Ishikawa (cell line): ENCODE data around the gene FAM216B.

Source experiments
- CEBPB ChIP-seq: IDR thresholded peaks from 2 replicates; pipeline ENCODE4 v1.6.1; 2012
- CREB1 ChIP-seq: IDR thresholded peaks from 2 replicates; pipeline ENCODE4 v1.6.1; 2012; ENCODE audit warnings: low read depth
- EGR1 ChIP-seq: IDR thresholded peaks from 2 replicates; pipeline ENCODE4 v1.6.1; 2012
- EP300 ChIP-seq: IDR thresholded peaks from 2 replicates; pipeline ENCODE4 v1.6.1; 2012; ENCODE audit warnings: borderline replicate concordance
- FOXM1 ChIP-seq: IDR thresholded peaks from 2 replicates; pipeline ENCODE4 v1.6.1; 2012; ENCODE audit warnings: low read depth, borderline replicate concordance
- MAX ChIP-seq: IDR thresholded peaks from 2 replicates; pipeline ENCODE4 v1.6.1; 2012
- NFIC ChIP-seq: IDR thresholded peaks from 2 replicates; pipeline ENCODE4 v1.6.1; 2012
- RAD21 ChIP-seq: IDR thresholded peaks from 2 replicates; pipeline ENCODE4 v1.6.1; 2012; ENCODE audit warnings: low read depth
- TAF1 ChIP-seq: IDR thresholded peaks from 2 replicates; pipeline ENCODE4 v1.6.1; 2012; ENCODE audit warnings: low read depth, mild to moderate bottlenecking
- TCF12 ChIP-seq: IDR thresholded peaks from 2 replicates; pipeline ENCODE4 v1.6.1; 2012; ENCODE audit warnings: low read depth
- TEAD4 ChIP-seq: IDR thresholded peaks from 2 replicates; pipeline ENCODE4 v1.6.1; 2012
- YY1 ChIP-seq: IDR thresholded peaks from 2 replicates; pipeline ENCODE4 v1.6.1; 2012; ENCODE audit warnings: low read depth
- ZBTB7A ChIP-seq: IDR thresholded peaks from 2 replicates; pipeline ENCODE4 v1.6.1; 2012; ENCODE audit warnings: low read depth
- TF ChIP-seq, protein P1 (sequence below): IDR thresholded peaks from 2 replicates; pipeline ENCODE4 v1.6.1; 2012; ENCODE audit warnings: low read depth, mild to moderate bottlenecking
- TF ChIP-seq, protein P2 (sequence below): IDR thresholded peaks from 2 replicates; pipeline ENCODE4 v1.6.1; 2012

Gene FAM216B

DNA sequence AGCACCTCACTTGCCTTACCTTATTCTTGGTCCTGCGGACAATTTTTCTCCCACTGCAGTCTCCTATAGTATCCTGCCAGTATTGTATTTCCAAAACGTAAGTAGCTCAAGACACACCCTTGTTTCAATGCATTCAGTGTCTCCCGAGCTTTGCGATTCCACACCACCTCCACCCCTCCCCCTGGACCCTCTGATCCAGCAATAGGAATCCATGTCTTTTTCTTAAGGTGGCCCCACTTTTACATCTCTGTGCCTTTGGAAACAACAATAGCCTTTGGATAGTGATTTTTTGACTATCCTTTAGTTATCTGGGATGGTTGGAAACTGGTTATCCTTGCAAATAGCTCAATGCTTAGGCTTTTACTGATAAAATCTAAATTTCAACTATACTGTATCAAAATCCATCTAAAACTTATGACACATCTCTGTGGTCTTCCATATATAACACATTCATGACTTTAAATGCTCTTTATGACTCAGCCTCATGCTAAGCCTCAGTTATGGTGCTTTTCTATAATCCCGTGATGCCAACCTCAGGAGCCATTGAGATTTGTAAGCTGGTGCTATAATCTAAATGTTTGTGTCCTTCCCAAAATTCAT, 27.1 kb downstream of the FAM216B start:
- no peak for TF ChIP-seq MAX
- TF ChIP-seq NFIC: no peak
- TF ChIP-seq CREB1: no peak
- TF ChIP-seq TEAD4: no peak
- no peak for TF ChIP-seq EGR1
- TF ChIP-seq, protein P1, sequence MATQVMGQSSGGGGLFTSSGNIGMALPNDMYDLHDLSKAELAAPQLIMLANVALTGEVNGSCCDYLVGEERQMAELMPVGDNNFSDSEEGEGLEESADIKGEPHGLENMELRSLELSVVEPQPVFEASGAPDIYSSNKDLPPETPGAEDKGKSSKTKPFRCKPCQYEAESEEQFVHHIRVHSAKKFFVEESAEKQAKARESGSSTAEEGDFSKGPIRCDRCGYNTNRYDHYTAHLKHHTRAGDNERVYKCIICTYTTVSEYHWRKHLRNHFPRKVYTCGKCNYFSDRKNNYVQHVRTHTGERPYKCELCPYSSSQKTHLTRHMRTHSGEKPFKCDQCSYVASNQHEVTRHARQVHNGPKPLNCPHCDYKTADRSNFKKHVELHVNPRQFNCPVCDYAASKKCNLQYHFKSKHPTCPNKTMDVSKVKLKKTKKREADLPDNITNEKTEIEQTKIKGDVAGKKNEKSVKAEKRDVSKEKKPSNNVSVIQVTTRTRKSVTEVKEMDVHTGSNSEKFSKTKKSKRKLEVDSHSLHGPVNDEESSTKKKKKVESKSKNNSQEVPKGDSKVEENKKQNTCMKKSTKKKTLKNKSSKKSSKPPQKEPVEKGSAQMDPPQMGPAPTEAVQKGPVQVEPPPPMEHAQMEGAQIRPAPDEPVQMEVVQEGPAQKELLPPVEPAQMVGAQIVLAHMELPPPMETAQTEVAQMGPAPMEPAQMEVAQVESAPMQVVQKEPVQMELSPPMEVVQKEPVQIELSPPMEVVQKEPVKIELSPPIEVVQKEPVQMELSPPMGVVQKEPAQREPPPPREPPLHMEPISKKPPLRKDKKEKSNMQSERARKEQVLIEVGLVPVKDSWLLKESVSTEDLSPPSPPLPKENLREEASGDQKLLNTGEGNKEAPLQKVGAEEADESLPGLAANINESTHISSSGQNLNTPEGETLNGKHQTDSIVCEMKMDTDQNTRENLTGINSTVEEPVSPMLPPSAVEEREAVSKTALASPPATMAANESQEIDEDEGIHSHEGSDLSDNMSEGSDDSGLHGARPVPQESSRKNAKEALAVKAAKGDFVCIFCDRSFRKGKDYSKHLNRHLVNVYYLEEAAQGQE: no peak
- TF ChIP-seq TAF1: no peak
- no peak for TF ChIP-seq EP300
- no peak for TF ChIP-seq TCF12
- TF ChIP-seq FOXM1: no peak

GRCh38 chr13:42812316-42812715, 30.9 kb downstream of the FAM216B start:
- no peak for TF ChIP-seq EGR1
- TF ChIP-seq TAF1: no peak
- TF ChIP-seq TEAD4: no peak
- TF ChIP-seq YY1: no peak
- TF ChIP-seq CREB1: no peak
- TF ChIP-seq MAX: no peak
- no peak for TF ChIP-seq FOXM1
- TF ChIP-seq, protein P2, sequence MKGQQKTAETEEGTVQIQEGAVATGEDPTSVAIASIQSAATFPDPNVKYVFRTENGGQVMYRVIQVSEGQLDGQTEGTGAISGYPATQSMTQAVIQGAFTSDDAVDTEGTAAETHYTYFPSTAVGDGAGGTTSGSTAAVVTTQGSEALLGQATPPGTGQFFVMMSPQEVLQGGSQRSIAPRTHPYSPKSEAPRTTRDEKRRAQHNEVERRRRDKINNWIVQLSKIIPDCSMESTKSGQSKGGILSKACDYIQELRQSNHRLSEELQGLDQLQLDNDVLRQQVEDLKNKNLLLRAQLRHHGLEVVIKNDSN: no peak
- TF ChIP-seq, protein P1: no peak
- no peak for TF ChIP-seq RAD21
- TF ChIP-seq ZBTB7A: no peak
- TF ChIP-seq TCF12: no peak
- no peak for TF ChIP-seq NFIC

GRCh38 chr13:42814868-42815267, 33.5 kb downstream of the FAM216B start:
- no peak for TF ChIP-seq TAF1
- TF ChIP-seq, protein P2: no peak
- no peak for TF ChIP-seq EGR1
- no peak for TF ChIP-seq YY1
- TF ChIP-seq CEBPB: no peak
- no peak for TF ChIP-seq RAD21
- TF ChIP-seq CREB1: no peak
- TF ChIP-seq, protein P1: no peak

- TF ChIP-seq, protein P2: no peak
- TF ChIP-seq MAX (no peak), TAF1 (no peak), EP300 (no peak), TCF12 (no peak), TEAD4 (no peak), RAD21 (no peak)
Measured at GRCh38 chr13:42815681-42816080, 34.3 kb downstream of the FAM216B start.
